Activated CD8-positive, alpha-beta memory T cell treated with anti-CD3 and anti-CD28 coated beads, Interleukin-2, amount 10 ng/mL, durations not matched to agents 7 days and 5 days (primary cell): ENCODE results near the gene HAUS5. TPM values are rescaled to one million over a fixed set of nuclear protein-coding genes. Genes with fewer than 3 reads are reported as not detected.
A peak's percentile ranks its signal among the peaks of the same experiment; 100 is the strongest.

ENCODE experiments used
- ATAC-seq: fragments of 150-1000 bp; cut with Tn5 transposase; one replicate; pipeline ENCODE4 v1.10.0; 2021; ENCODE audit warnings: moderate library complexity
- CTCF ChIA-PET: fragments of 350-600 bp; sonication (Branson Sonifier 250); formaldehyde crosslinking; loops from one replicate; lab custom pipeline; 2021; ENCODE audit warnings: antibody characterized with exemption; lab: Charles Lee
- DNase-seq: peaks from one replicate; pipeline ENCODE4 v3.0.0-alpha.2; 2020
- H3K27ac Mint-ChIP-seq: one replicate; pipeline ENCODE4 v1.8.0; 2021; ENCODE audit warnings: mild to moderate bottlenecking, mixed read lengths
- H3K27me3 Mint-ChIP-seq: one replicate; pipeline ENCODE4 v1.8.0; 2021; ENCODE audit warnings: mixed read lengths
- H3K36me3 Mint-ChIP-seq: one replicate; pipeline ENCODE4 v1.8.0; 2021; ENCODE audit warnings: mild to moderate bottlenecking, mixed read lengths
- H3K4me1 Mint-ChIP-seq: one replicate; pipeline ENCODE4 v1.8.0; 2021; ENCODE audit warnings: mixed read lengths
- H3K4me3 Mint-ChIP-seq: one replicate; pipeline ENCODE4 v1.8.0; 2021; ENCODE audit warnings: mild to moderate bottlenecking, moderate library complexity, mixed read lengths
- H3K9me3 Mint-ChIP-seq: one replicate; pipeline ENCODE4 v1.8.0; 2022; ENCODE audit warnings: low read depth, mixed read lengths
- total RNA-seq, 2 experiments: library from RNA; stranded (reverse); gene quantifications; one replicate each; pipeline ENCODE4 v1.2.3, GENCODE V29; 2021

Gene HAUS5
- total RNA-seq, 2 experiments from 2014 or later = 49.0 to 59.2 TPM

GRCh38 chr19:35639321-35639639 lies 26.7 kb downstream of the HAUS5 start:
- no peak for DNase-seq
- peaks cover 27% of the 10 kb centered on the region for H3K4me1 Mint-ChIP-seq
- H3K9me3 Mint-ChIP-seq = no peaks in the 10 kb centered on the region
- no peaks in the 10 kb centered on the region for H3K27me3 Mint-ChIP-seq
- no peak for ATAC-seq
- no peak overlapping the region for H3K4me3 Mint-ChIP-seq
- no peak overlapping the region for H3K27ac Mint-ChIP-seq
- CTCF ChIA-PET = no interaction called here
- H3K36me3 Mint-ChIP-seq = peaks cover 17% of the 10 kb centered on the region

- Mint-ChIP-seq H3K4me3 (no peak overlapping the region), H3K36me3 (peaks cover 16% of the 10 kb centered on the region), H3K27ac (peak overlapping the region; percentile 7), H3K9me3 (no peaks in the 10 kb centered on the region), H3K27me3 (no peaks in the 10 kb centered on the region), H3K4me1 (peaks cover 31% of the 10 kb centered on the region)
- ATAC-seq (no peak), DNase-seq (no peak)
- CTCF ChIA-PET = no interaction called here
Observed at GRCh38 chr19:35639863-35640262, 27.3 kb downstream of the HAUS5 start.

- Mint-ChIP-seq H3K36me3 (peaks cover 11% of the 10 kb centered on the region), H3K27ac (peak within 1 kb of the TSS; percentile 71), H3K27me3 (no peaks in the 10 kb centered on the region), H3K4me1 (peaks cover 36% of the 10 kb centered on the region), H3K4me3 (peak within 1 kb of the TSS; percentile 81), H3K9me3 (no peaks in the 10 kb centered on the region)
- ATAC-seq = no peak
- peak; percentile 85 for DNase-seq
- CTCF ChIA-PET = no interaction called here
Observed at GRCh38 chr19:35641515-35642151, 29.1 kb downstream of the HAUS5 start, which contains the start of gene ETV2. TSS of gene ETV2 (plus strand) at chr19:35641745. CDS start at chr19:35642461, 716 bp downstream.

GRCh38 chr19:35642312-35642711 lies 29.8 kb downstream of the HAUS5 start:
- CTCF ChIA-PET = interaction anchor here (0.8 to 1.4 kb wide), 3 partner anchors 30 to 93 kb away, joined by 3 read pairs; partner anchors contain the start of gene HAUS5

GRCh38 chr19:35642798-35643254 lies 30.3 kb downstream of the HAUS5 start:
- CTCF ChIA-PET = interaction anchor here (0.8 to 1.4 kb wide), 3 partner anchors 31 to 93 kb away, joined by 3 read pairs; partner anchors contain the start of gene HAUS5
- peak; percentile 48 for DNase-seq
- no peaks in the 10 kb centered on the region for H3K27me3 Mint-ChIP-seq

More at GRCh38 chr19:35642312-35642711, 29.8 kb downstream of the HAUS5 start:
- Mint-ChIP-seq H3K27ac (peak overlapping the region; percentile 71), H3K4me1 (peaks cover 34% of the 10 kb centered on the region), H3K27me3 (no peaks in the 10 kb centered on the region), H3K4me3 (peak overlapping the region; percentile 81), H3K9me3 (no peaks in the 10 kb centered on the region), H3K36me3 (peaks cover 5% of the 10 kb centered on the region)
- ATAC-seq (no peak), DNase-seq (no peak)

GRCh38 chr19:35643255-35644205 lies 31.0 kb downstream of the HAUS5 start:
- H3K9me3 Mint-ChIP-seq = no peaks in the 10 kb centered on the region
- H3K4me1 Mint-ChIP-seq = peaks cover 38% of the 10 kb centered on the region
- CTCF ChIA-PET = interaction anchor here (0.6 to 1.4 kb wide), 6 partner anchors 30 to 102 kb away, joined by 3 to 4 read pairs (median 3); partner anchors contain the start of genes HAUS5, PSENEN and U2AF1L4
- H3K27me3 Mint-ChIP-seq = no peaks in the 10 kb centered on the region
- ATAC-seq (peak; percentile 53), DNase-seq (peak; percentile 91)
- H3K27ac Mint-ChIP-seq = peak overlapping the region; percentile 89
- H3K36me3 Mint-ChIP-seq = no peaks in the 10 kb centered on the region
- peak overlapping the region; percentile 81 for H3K4me3 Mint-ChIP-seq

More at GRCh38 chr19:35642798-35643254, 30.3 kb downstream of the HAUS5 start:
- Mint-ChIP-seq H3K4me3 (peak overlapping the region; percentile 81), H3K36me3 (peaks cover 3% of the 10 kb centered on the region), H3K9me3 (no peaks in the 10 kb centered on the region), H3K27ac (peak overlapping the region; percentile 56), H3K4me1 (peaks cover 37% of the 10 kb centered on the region)
- ATAC-seq = no peak

- DNase-seq = peak; percentile 99
- CTCF ChIA-PET = interaction anchor here (0.6 to 1.6 kb wide), 5 partner anchors 32 to 101 kb away, joined by 3 to 5 read pairs (median 3); partner anchors contain the start of genes HAUS5, PSENEN and U2AF1L4
- Mint-ChIP-seq H3K4me3 (peak overlapping the region; percentile 81), H3K4me1 (peaks cover 44% of the 10 kb centered on the region), H3K9me3 (no peaks in the 10 kb centered on the region), H3K27me3 (no peaks in the 10 kb centered on the region), H3K27ac (peak overlapping the region; percentile 89), H3K36me3 (peaks cover 3% of the 10 kb centered on the region)
- ATAC-seq = peak; percentile 83
Observed at GRCh38 chr19:35644206-35644986, 31.9 kb downstream of the HAUS5 start.

GRCh38 chr19:35644987-35645679 lies 32.6 kb downstream of the HAUS5 start:
- peaks cover 46% of the 10 kb centered on the region for H3K4me1 Mint-ChIP-seq
- no peak for ATAC-seq
- CTCF ChIA-PET = interaction anchor here (1.3 to 1.6 kb wide), 2 partner anchors 32 to 96 kb away, joined by 3 to 5 read pairs; partner anchors contain the start of gene HAUS5

GRCh38 chr19:35645680-35646511 lies 33.4 kb downstream of the HAUS5 start:
- H3K9me3 Mint-ChIP-seq = no peaks in the 10 kb centered on the region
- peak overlapping the region; percentile 47 for H3K27ac Mint-ChIP-seq

More at GRCh38 chr19:35644987-35645679, 32.6 kb downstream of the HAUS5 start:
- H3K27ac Mint-ChIP-seq = peak overlapping the region; percentile 89
- DNase-seq = peak; percentile 86
- peak overlapping the region; percentile 81 for H3K4me3 Mint-ChIP-seq
- no peaks in the 10 kb centered on the region for H3K27me3 Mint-ChIP-seq
- no peaks in the 10 kb centered on the region for H3K9me3 Mint-ChIP-seq
- H3K36me3 Mint-ChIP-seq = peaks cover 3% of the 10 kb centered on the region

GRCh38 chr19:35648017-35648961 lies 35.8 kb downstream of the HAUS5 start, which contains the start of gene COX6B1:
TSS of gene COX6B1 (plus strand) at chr19:35648323. CDS start at chr19:35651244, 2,921 bp downstream.
- Mint-ChIP-seq H3K27ac (peak within 1 kb of the TSS; percentile 93), H3K4me3 (peak within 1 kb of the TSS; percentile 96), H3K27me3 (no peaks in the 10 kb centered on the region), H3K36me3 (peaks cover 16% of the 10 kb centered on the region), H3K4me1 (peaks cover 44% of the 10 kb centered on the region), H3K9me3 (no peaks in the 10 kb centered on the region)
- ATAC-seq (peak; percentile 72), DNase-seq (peak; percentile 98)
- CTCF ChIA-PET = interaction anchor here (0.5 to 2.1 kb wide), 9 partner anchors 13 to 522 kb away, joined by 3 to 13 read pairs (median 4); partner anchors contain the start of genes HAUS5 and WDR62

More at GRCh38 chr19:35645680-35646511, 33.4 kb downstream of the HAUS5 start:
- CTCF ChIA-PET = interaction anchor here (1.6 kb wide), 1 partner anchor 97 kb away, joined by 5 read pairs; no protein-coding TSS in a partner anchor
- Mint-ChIP-seq H3K27me3 (no peaks in the 10 kb centered on the region), H3K4me1 (peaks cover 52% of the 10 kb centered on the region), H3K4me3 (no peak overlapping the region), H3K36me3 (peaks cover 6% of the 10 kb centered on the region)
- no peak for DNase-seq
- ATAC-seq = no peak
